A549 (cell line): ENCODE data around the gene PBXIP1. TPM values are rescaled to one million over a fixed set of nuclear protein-coding genes. Genes with fewer than 3 reads are reported as not detected.

Experiments used
- ATAC-seq, 2 experiments: fragments of 200-7000 bp in 1 of 2; fragments of >200 bp in 1 of 2; cut with Nextera tagmentation in 1 of 2; cut with Tn5 transposase in 1 of 2; 3 replicates each; pipeline versions ENCODE4 v1.8.0 to v1.9.1; 2018 to 2020; ENCODE audit warnings: mild to moderate bottlenecking in 1 of 2, moderate library complexity in 1 of 2
- CTCF ChIA-PET: fragments of 300-600 bp; sonication (Branson Sonifier 250); formaldehyde crosslinking; extraction: SDS; loops from one replicate; lab custom pipeline; 2021; ENCODE audit warnings: antibody characterized with exemption, inconsistent platforms; lab: Yijun Ruan, JAX
- POLR2A ChIA-PET: fragments of 350-600 bp; formaldehyde crosslinking; extraction: SDS; loops from one replicate; lab custom pipeline; 2021; ENCODE audit warnings: antibody characterized with exemption, inconsistent platforms; lab: Yijun Ruan, JAX
- DNase-seq, 2 experiments: peaks; one replicate each; pipeline versions ENCODE4 v3.0.0 to v3.0.0-alpha.2; 2011 to 2016; ENCODE audit warnings: low read depth in 1 of 2, low spot score in 1 of 2
- FAIRE-seq: peaks from 2 replicates; lab custom pipeline; 2011; peaks lifted over from hg19 to GRCh38; lab: Jason Lieb, UNC
- H3K27ac ChIP-seq, 2 experiments: fragments of >200 bp; sonication (Bioruptor Twin); formaldehyde crosslinking; 3 replicates each; pipeline ENCODE4 v1.5.1; 2016 to 2017
- H3K4me1 ChIP-seq: fragments of >200 bp; sonication (Bioruptor Twin); formaldehyde crosslinking; 3 replicates; pipeline ENCODE4 v1.6.1; 2016
- H3K4me2 ChIP-seq: fragments of >200 bp; sonication (Bioruptor Twin); formaldehyde crosslinking; 3 replicates; pipeline ENCODE4 v1.6.1; 2016
- H3K4me3 ChIP-seq: fragments of >200 bp; sonication (Bioruptor Twin); formaldehyde crosslinking; 3 replicates; pipeline ENCODE4 v1.5.1; 2016
- H3K9me3 ChIP-seq: fragments of >200 bp; sonication (Bioruptor Twin); formaldehyde crosslinking; 3 replicates; pipeline ENCODE4 v1.6.1; 2016
- CEBPB ChIP-seq, 2 experiments: fragments of >200 bp in 1 of 2; sonication (Bioruptor Twin) in 1 of 2; formaldehyde crosslinking in 1 of 2; IDR thresholded peaks; 2 replicates each; pipeline ENCODE4 v1.6.1; 2012 to 2016
- E2F6 ChIP-seq: IDR thresholded peaks from 2 replicates; pipeline ENCODE4 v1.6.1; 2012; ENCODE audit warnings: low read depth, borderline replicate concordance
- EP300 ChIP-seq, 2 experiments: fragments of >200 bp; sonication (Bioruptor Twin); formaldehyde crosslinking; IDR thresholded peaks; 2 replicates in 1 of 2; 3 replicates in 1 of 2; pipeline ENCODE4 v1.6.1; 2016 to 2017
- FOSL2 ChIP-seq, 2 experiments: fragments of 450-650 bp in 1 of 2; fragments of >200 bp in 1 of 2; sonication (Bioruptor Twin) in 1 of 2; formaldehyde crosslinking; IDR thresholded peaks; 2 replicates each; pipeline versions ENCODE4 v1.5.0 to v1.6.1; 2016 to 2020; ENCODE audit warnings: mild to moderate bottlenecking in 1 of 2, moderate library complexity in 1 of 2
- FOXS1 ChIP-seq: fragments of 250-450 bp; sonication (Bioruptor Pico); IDR thresholded peaks from 2 replicates; pipeline ENCODE4 v1.5.0; 2020; ENCODE audit warnings: mild to moderate bottlenecking, moderate library complexity
- GATA3 ChIP-seq: IDR thresholded peaks from 2 replicates; pipeline ENCODE4 v1.6.1; 2012; ENCODE audit warnings: borderline replicate concordance
- HDAC2 ChIP-seq: fragments of 200-600 bp; sonication (generic); IDR thresholded peaks from 2 replicates; pipeline ENCODE4 v1.6.1; 2016
- HEYL ChIP-seq: fragments of 250-450 bp; sonication (Bioruptor Pico); IDR thresholded peaks from 2 replicates; pipeline ENCODE4 v1.8.0; 2021; ENCODE audit warnings: mild to moderate bottlenecking, moderate library complexity
- HOXA7 ChIP-seq: fragments of 250-450 bp; sonication (Bioruptor Pico); IDR thresholded peaks from 2 replicates; pipeline ENCODE4 v1.5.0; 2020; ENCODE audit warnings: mild to moderate bottlenecking, moderate library complexity
- JUNB ChIP-seq: fragments of >200 bp; sonication (Bioruptor Twin); formaldehyde crosslinking; IDR thresholded peaks from 2 replicates; pipeline ENCODE4 v1.6.1; 2016
- KDM5A ChIP-seq: fragments of 200-600 bp; sonication (generic); IDR thresholded peaks from 2 replicates; pipeline ENCODE4 v1.6.1; 2016; ENCODE audit warnings: antibody characterized with exemption, mild to moderate bottlenecking
- NPAS2 ChIP-seq: fragments of 250-450 bp; sonication (Bioruptor Pico); IDR thresholded peaks from 2 replicates; pipeline ENCODE4 v1.8.0; 2022; ENCODE audit warnings: mild to moderate bottlenecking, moderate library complexity, borderline replicate concordance
- PHF8 ChIP-seq: fragments of 200-600 bp; sonication (generic); IDR thresholded peaks from 2 replicates; pipeline ENCODE4 v1.6.1; 2016; ENCODE audit warnings: low read depth, mild to moderate bottlenecking, antibody characterized with exemption, moderate library complexity, borderline replicate concordance
- POLR2AphosphoS2 ChIP-seq: conservative IDR thresholded peaks from 2 replicates; pipeline ENCODE4 v1.6.1; 2012; ENCODE audit warnings: low read length, improper control_type of control experiment, inconsistent platforms
- RAD21 ChIP-seq, 2 experiments: fragments of >200 bp in 1 of 2; sonication (Bioruptor Twin) in 1 of 2; formaldehyde crosslinking in 1 of 2; IDR thresholded peaks in 1 of 2; conservative IDR thresholded peaks in 1 of 2; 2 replicates in 1 of 2; 3 replicates in 1 of 2; pipeline ENCODE4 v1.6.1; 2012 to 2018; ENCODE audit warnings: inconsistent platforms in 1 of 2
- SMC3 ChIP-seq: fragments of >200 bp; sonication (Bioruptor Twin); formaldehyde crosslinking; IDR thresholded peaks from 3 replicates; pipeline ENCODE4 v1.6.1; 2018; ENCODE audit warnings: inconsistent platforms
- ZFP36 ChIP-seq: fragments of 450-650 bp; IDR thresholded peaks from 2 replicates; pipeline ENCODE4 v1.6.1; 2014; ENCODE audit warnings: borderline replicate concordance; ENCODE audit not compliant: partially characterized antibody
- ZSCAN20 ChIP-seq: fragments of 250-450 bp; sonication (Bioruptor Pico); IDR thresholded peaks from 2 replicates; pipeline ENCODE4 v1.8.0; 2022; ENCODE audit warnings: mild to moderate bottlenecking, moderate library complexity
- WGBS: methylation state at CpG from one replicate; pipeline ENCODE4 v1.1.6; 2017; ENCODE audit errors: missing lambda C conversion rate; 5-methylcytosine and 5-hydroxymethylcytosine counted together
- polyA plus RNA-seq, 4 experiments: library from polyadenylated mRNA; depleted of rRNA in 3 of 4; stranded (reverse); fragments of >200 nt; fragmentation: RNase III in 1 of 4; extraction: RNeasy Plus Mini Kit Qiagen cat#74134 plus additional on column Dnase treatment in 1 of 4; gene quantifications; 2 replicates in 3 of 4; 3 replicates in 1 of 4; pipeline ENCODE4 v1.2.3, GENCODE V29; 2011 to 2017
- TF ChIP-seq, protein P1 (sequence below): fragments of >200 bp; sonication (Bioruptor Twin); formaldehyde crosslinking; IDR thresholded peaks from 3 replicates; pipeline ENCODE4 v1.6.1; 2016
- TF ChIP-seq, protein P2 (sequence below): fragments of 250-450 bp; sonication (Bioruptor Pico); IDR thresholded peaks from 2 replicates; pipeline ENCODE4 v1.5.0; 2021; ENCODE audit warnings: mild to moderate bottlenecking, moderate library complexity, borderline replicate concordance

Gene PBXIP1
- polyA plus RNA-seq, 2 of the 4 experiments (the other 2 are of a cell fraction): 15.0 to 20.8 TPM

DNA sequence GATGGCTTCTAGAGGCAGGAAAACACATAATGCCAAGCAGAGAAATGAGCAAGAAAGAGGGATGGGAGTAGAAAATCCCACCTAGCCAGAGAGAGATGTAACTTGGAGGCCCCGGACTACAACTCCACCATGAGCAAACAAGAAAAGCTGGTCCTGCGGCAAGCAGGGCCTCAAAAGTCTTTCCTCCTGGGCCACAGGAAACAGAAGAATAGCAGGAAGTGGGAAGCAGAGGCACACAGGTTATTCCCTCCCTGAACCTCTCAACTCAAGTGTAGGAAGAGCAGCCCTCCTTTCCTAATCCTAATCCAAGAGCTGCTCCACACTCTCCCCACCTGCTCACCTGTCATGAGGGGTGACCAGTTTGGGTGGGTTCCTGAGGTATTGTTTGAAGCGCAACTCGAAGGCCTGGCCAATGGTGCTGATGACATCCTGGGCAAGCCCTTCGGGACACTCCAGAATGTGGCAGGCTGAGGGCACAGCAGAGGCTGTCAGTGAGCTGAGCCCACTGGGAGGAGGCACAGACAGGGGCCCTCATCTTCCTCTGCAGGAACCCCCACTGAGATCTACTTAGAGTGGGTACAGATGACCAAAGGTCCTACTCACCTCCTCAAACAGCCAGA, 11.5 kb upstream of the PBXIP1 start:
- Histone ChIP-seq H3K27ac (peak overlapping the region in 1 of 2 experiments; percentile 98; a peak in 4 of 6 replicates), H3K4me3 (no peak overlapping the region), H3K4me2 (peak overlapping the region; percentile 99), H3K9me3 (no peaks in the 10 kb centered on the region), H3K4me1 (peaks cover 48% of the 10 kb centered on the region)
- no peak for DNase-seq
- WGBS: 93% methylated on average over 4 of the region's 5 CpGs
- no peak for TF ChIP-seq FOSL2 (IDR thresholded peaks at IDR 0.05)
- TF ChIP-seq FOSL2 (CRISPR knock-in tag; IDR thresholded peaks at IDR 0.05): no peak
- TF ChIP-seq ZFP36: no peak
- TF ChIP-seq, protein P1, sequence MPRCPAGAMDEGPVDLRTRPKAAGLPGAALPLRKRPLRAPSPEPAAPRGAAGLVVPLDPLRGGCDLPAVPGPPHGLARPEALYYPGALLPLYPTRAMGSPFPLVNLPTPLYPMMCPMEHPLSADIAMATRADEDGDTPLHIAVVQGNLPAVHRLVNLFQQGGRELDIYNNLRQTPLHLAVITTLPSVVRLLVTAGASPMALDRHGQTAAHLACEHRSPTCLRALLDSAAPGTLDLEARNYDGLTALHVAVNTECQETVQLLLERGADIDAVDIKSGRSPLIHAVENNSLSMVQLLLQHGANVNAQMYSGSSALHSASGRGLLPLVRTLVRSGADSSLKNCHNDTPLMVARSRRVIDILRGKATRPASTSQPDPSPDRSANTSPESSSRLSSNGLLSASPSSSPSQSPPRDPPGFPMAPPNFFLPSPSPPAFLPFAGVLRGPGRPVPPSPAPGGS: no peak
- TF ChIP-seq EP300 (IDR thresholded peaks at IDR 0.05): no peak
- no peak for TF ChIP-seq JUNB
- no peak for TF ChIP-seq SMC3
- TF ChIP-seq HDAC2: no peak
- no peak for TF ChIP-seq HOXA7 (CRISPR knock-in tag)
- TF ChIP-seq PHF8: no peak
- TF ChIP-seq GATA3: no peak
- ChIA-PET CTCF (no interaction called here), POLR2A (no interaction called here)
- no peak for ATAC-seq
- FAIRE-seq: no peak

- WGBS: 91% methylated on average over 6 of the region's 7 CpGs
- ATAC-seq (no peak), DNase-seq (no peak), FAIRE-seq (no peak)
- no peaks in the 10 kb centered on the region for H3K9me3 ChIP-seq
- H3K4me3 ChIP-seq: no peak overlapping the region
- peaks cover 35% of the 10 kb centered on the region for H3K4me1 ChIP-seq
- CTCF ChIA-PET: interaction anchor here (0.9 kb wide), 1 partner anchor 30 kb away, joined by 3 read pairs; the partner anchor contains the start of gene PMVK
- no peak overlapping the region for H3K27ac ChIP-seq
- no peak overlapping the region for H3K4me2 ChIP-seq
- POLR2A ChIA-PET: interaction anchor here (1.5 to 1.9 kb wide), 2 partner anchors 8 to 10 kb away, joined by 4 to 8 read pairs; partner anchors contain the start of genes CKS1B and PBXIP1
- TF ChIP-seq FOXS1 (CRISPR knock-in tag) (no peak), HEYL (CRISPR knock-in tag) (no peak), GATA3 (no peak), KDM5A (no peak)
Measured at GRCh38 chr1:154966111-154966510, 10.2 kb upstream of the PBXIP1 start.

DNA sequence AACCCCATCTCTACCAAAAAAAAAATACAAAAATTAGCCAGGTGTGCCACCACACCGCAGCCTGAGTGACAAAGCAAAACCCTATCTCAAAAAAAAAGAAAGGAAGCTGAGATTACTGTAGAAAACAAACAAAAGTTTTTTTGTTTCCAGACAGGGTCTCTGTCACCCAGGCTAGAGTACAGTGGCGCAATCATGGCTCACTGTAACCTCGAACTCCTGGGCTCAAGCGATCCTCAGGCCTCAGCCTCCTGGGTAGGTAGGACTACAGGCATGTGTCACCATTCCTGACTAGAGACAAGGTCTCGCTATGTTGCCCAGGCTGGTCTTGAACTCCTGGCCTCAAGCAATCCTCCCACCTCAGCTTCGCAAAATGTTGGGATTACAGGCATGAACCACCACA, 8.5 kb upstream of the PBXIP1 start:
- DNase-seq (no peak), FAIRE-seq (no peak), ATAC-seq (no peak)
- Histone ChIP-seq H3K27ac (0 out of 6 replicates have a peak overlapping the region, but pooled peaks of 1 of the 2 experiments have one; percentile 7), H3K9me3 (no peaks in the 10 kb centered on the region), H3K4me2 (no peak overlapping the region), H3K4me3 (no peak overlapping the region), H3K4me1 (peaks cover 40% of the 10 kb centered on the region)
- POLR2A ChIA-PET: interaction anchor here (0.6 to 1.9 kb wide), 3 partner anchors 10 to 80 kb away, joined by 4 to 8 read pairs (median 6); partner anchors contain the start of gene CKS1B
- CTCF ChIA-PET: interaction anchor here (1.2 kb wide), 1 partner anchor 9 kb away, joined by 4 read pairs; the partner anchor contains the start of gene PBXIP1
- 90% methylated on average over 6 of the region's 6 CpGs for WGBS
- TF ChIP-seq ZSCAN20: no peak
- no peak for TF ChIP-seq FOSL2 (IDR thresholded peaks at IDR 0.05)
- TF ChIP-seq FOSL2 (CRISPR knock-in tag; IDR thresholded peaks at IDR 0.05): no peak
- no peak for TF ChIP-seq E2F6
- TF ChIP-seq CEBPB (IDR thresholded peaks at IDR 0.05): peak in 1 of 2 experiments; percentile 42; a peak in 2 of 4 replicates
- no peak for TF ChIP-seq NPAS2 (CRISPR knock-in tag)

GRCh38 chr1:154963643-154964042, 7.7 kb upstream of the PBXIP1 start:
- ChIA-PET POLR2A (no interaction called here), CTCF (interaction anchor here (1.0 kb wide), 1 partner anchor 120 kb away, joined by 3 read pairs; no protein-coding TSS in a partner anchor)
- 84% methylated on average over 8 of the region's 8 CpGs for WGBS
- Histone ChIP-seq H3K4me1 (peaks cover 36% of the 10 kb centered on the region), H3K4me2 (peak overlapping the region; percentile 99; the same call in 1 of the 3 replicates), H3K27ac (0 out of 6 replicates have a peak overlapping the region, but pooled peaks of 1 of the 2 experiments have one; percentile 4), H3K9me3 (no peaks in the 10 kb centered on the region), H3K4me3 (no peak overlapping the region)
- no peak for ATAC-seq
- DNase-seq: no peak
- no peak for FAIRE-seq
- TF ChIP-seq, protein P2, sequence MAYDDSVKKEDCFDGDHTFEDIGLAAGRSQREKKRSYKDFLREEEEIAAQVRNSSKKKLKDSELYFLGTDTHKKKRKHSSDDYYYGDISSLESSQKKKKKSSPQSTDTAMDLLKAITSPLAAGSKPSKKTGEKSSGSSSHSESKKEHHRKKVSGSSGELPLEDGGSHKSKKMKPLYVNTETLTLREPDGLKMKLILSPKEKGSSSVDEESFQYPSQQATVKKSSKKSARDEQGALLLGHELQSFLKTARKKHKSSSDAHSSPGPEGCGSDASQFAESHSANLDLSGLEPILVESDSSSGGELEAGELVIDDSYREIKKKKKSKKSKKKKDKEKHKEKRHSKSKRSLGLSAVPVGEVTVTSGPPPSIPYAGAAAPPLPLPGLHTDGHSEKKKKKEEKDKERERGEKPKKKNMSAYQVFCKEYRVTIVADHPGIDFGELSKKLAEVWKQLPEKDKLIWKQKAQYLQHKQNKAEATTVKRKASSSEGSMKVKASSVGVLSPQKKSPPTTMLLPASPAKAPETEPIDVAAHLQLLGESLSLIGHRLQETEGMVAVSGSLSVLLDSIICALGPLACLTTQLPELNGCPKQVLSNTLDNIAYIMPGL (CRISPR knock-in tag): no peak
- no peak for TF ChIP-seq RAD21 (conservative IDR thresholded peaks at IDR 0.05 in 1 of 2, IDR thresholded peaks at IDR 0.05 in 1 of 2)
- TF ChIP-seq POLR2AphosphoS2: peak; percentile 66; the same call in 1 of the 2 replicates
